HUES6 (cell line): Measurements from ENCODE around the gene ITGB4.

Experiments used
- H3K27ac ChIP-seq: 2 replicates; pipeline ENCODE4 v1.7.0; 2013; ENCODE audit warnings: low read depth, mild to moderate bottlenecking, low read length, inconsistent platforms
- H3K27me3 ChIP-seq: 2 replicates; pipeline ENCODE4 v1.6.1; 2013; ENCODE audit warnings: low read length; ENCODE audit not compliant: control insufficient read depth, insufficient read depth
- H3K36me3 ChIP-seq: 2 replicates; pipeline ENCODE4 v1.6.1; 2013; ENCODE audit warnings: low read length; ENCODE audit not compliant: control insufficient read depth, insufficient read depth
- H3K4me1 ChIP-seq: 2 replicates; pipeline ENCODE4 v1.6.1; 2013; ENCODE audit warnings: low read length; ENCODE audit not compliant: control insufficient read depth, insufficient read depth
- H3K4me3 ChIP-seq: 2 replicates; pipeline ENCODE4 v1.5.1; 2013; ENCODE audit warnings: low read depth, low read length
- H3K9ac ChIP-seq: one replicate; pipeline ENCODE4 v1.6.1; 2013; ENCODE audit warnings: mild to moderate bottlenecking, low read length
- H3K9me3 ChIP-seq: 2 replicates; pipeline ENCODE4 v1.6.1; 2013; ENCODE audit warnings: low read depth, low read length; ENCODE audit not compliant: control insufficient read depth, insufficient read depth

The ITGB4 gene

GRCh38 chr17:75722542-75723095 lies 1.4 kb downstream of the ITGB4 start:
- Histone ChIP-seq H3K9ac (no peak overlapping the region), H3K27me3 (peaks cover 39% of the 10 kb centered on the region), H3K36me3 (no peaks in the 10 kb centered on the region), H3K4me3 (no peak overlapping the region), H3K27ac (no peak overlapping the region), H3K9me3 (no peaks in the 10 kb centered on the region), H3K4me1 (0 out of 2 replicates have a peak, but pooled peaks cover 6% of the 10 kb centered on the region)

DNA sequence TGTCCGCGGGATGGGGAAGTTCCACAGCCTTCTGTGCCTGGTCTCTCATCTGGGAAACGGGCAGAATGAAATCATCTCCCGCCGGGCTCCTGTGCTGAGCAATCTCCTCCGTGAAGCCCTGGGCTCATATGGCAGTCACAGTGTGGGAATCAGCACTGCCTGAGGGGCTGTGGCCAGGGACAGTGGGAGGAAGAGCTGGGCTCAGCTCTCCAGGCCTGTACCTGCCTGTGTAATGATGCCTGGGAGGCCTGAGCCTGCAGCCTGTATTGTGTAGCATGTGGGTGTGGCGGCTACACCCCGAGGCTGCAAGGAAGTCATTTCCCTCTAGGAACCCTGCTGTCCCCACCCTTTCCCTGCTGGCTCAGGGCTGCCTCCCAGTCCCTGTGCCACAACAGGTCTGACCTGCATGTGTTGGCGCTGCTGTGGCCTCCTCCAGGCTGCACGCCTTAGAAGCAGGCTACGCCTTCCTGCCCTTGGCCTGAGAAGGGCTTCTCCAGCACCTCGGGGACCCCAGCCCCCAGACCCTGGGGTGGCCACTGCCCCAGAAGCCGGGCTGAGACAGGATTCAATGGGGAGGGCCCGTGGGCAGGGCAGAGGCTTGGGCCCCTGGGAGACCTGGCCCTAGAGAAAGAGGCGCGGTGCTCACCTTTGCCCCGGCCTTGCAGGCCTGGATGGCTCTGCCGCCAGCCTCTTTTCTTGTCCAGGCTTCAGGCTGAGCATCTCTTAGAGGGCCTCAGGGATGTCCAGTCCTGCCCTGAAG lies 2.1 kb downstream of the ITGB4 start:
- Histone ChIP-seq H3K9ac (no peak overlapping the region), H3K27me3 (peaks cover 39% of the 10 kb centered on the region), H3K4me3 (no peak overlapping the region), H3K27ac (no peak overlapping the region), H3K36me3 (no peaks in the 10 kb centered on the region), H3K4me1 (0 out of 2 replicates have a peak, but pooled peaks cover 6% of the 10 kb centered on the region), H3K9me3 (no peaks in the 10 kb centered on the region)

- Histone ChIP-seq H3K27ac (no peak overlapping the region), H3K9ac (no peak overlapping the region), H3K27me3 (peaks cover 30% of the 10 kb centered on the region)
These were observed 3.1 kb downstream of the ITGB4 start for GRCh38 chr17:75724016-75725003.

GRCh38 chr17:75725504-75725903 lies 4.2 kb downstream of the ITGB4 start:
- Histone ChIP-seq H3K4me3 (no peak overlapping the region), H3K27me3 (peaks cover 18% of the 10 kb centered on the region), H3K9me3 (no peaks in the 10 kb centered on the region), H3K4me1 (0 out of 2 replicates have a peak, but pooled peaks cover 6% of the 10 kb centered on the region), H3K36me3 (no peaks in the 10 kb centered on the region), H3K9ac (no peak overlapping the region), H3K27ac (no peak overlapping the region)

More at GRCh38 chr17:75724016-75725003, 3.1 kb downstream of the ITGB4 start:
- no peaks in the 10 kb centered on the region for H3K36me3 ChIP-seq
- no peak overlapping the region for H3K4me3 ChIP-seq
- H3K4me1 ChIP-seq, result 0 out of 2 replicates have a peak, but pooled peaks cover 6% of the 10 kb centered on the region
- H3K9me3 ChIP-seq, result no peaks in the 10 kb centered on the region

- Histone ChIP-seq H3K27me3 (peaks cover under 1% of the 10 kb centered on the region; the same call in 1 of the 2 replicates), H3K9ac (no peak overlapping the region), H3K27ac (no peak overlapping the region), H3K9me3 (no peaks in the 10 kb centered on the region), H3K36me3 (no peaks in the 10 kb centered on the region), H3K4me1 (0 out of 2 replicates have a peak, but pooled peaks cover 6% of the 10 kb centered on the region), H3K4me3 (no peak overlapping the region)
These were observed 6.1 kb downstream of the ITGB4 start for GRCh38 chr17:75727391-75727790.

GRCh38 chr17:75729351-75729750 lies 8.1 kb downstream of the ITGB4 start:
- Histone ChIP-seq H3K36me3 (no peaks in the 10 kb centered on the region), H3K27ac (no peak overlapping the region), H3K9me3 (no peaks in the 10 kb centered on the region), H3K4me3 (no peak overlapping the region), H3K9ac (no peak overlapping the region), H3K27me3 (no peaks in the 10 kb centered on the region), H3K4me1 (no peaks in the 10 kb centered on the region)

DNA sequence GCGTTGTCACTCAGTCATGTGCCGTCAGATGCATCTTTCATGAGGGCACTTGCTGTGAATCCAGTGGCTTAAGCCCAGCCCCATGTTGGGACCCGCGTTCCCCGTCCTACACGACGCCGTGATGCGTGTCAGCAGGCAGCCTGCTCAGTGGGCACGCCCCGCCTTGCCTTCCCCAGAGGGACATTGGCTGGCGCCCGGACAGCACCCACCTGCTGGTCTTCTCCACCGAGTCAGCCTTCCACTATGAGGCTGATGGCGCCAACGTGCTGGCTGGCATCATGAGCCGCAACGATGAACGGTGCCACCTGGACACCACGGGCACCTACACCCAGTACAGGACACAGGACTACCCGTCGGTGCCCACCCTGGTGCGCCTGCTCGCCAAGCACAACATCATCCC lies 8.8 kb downstream of the ITGB4 start:
- no peak overlapping the region for H3K27ac ChIP-seq
- H3K4me1 ChIP-seq, result no peaks in the 10 kb centered on the region
- H3K9me3 ChIP-seq, result no peaks in the 10 kb centered on the region
- no peaks in the 10 kb centered on the region for H3K27me3 ChIP-seq
- no peak overlapping the region for H3K4me3 ChIP-seq
- H3K36me3 ChIP-seq, result no peaks in the 10 kb centered on the region
- H3K9ac ChIP-seq, result no peak overlapping the region

DNA sequence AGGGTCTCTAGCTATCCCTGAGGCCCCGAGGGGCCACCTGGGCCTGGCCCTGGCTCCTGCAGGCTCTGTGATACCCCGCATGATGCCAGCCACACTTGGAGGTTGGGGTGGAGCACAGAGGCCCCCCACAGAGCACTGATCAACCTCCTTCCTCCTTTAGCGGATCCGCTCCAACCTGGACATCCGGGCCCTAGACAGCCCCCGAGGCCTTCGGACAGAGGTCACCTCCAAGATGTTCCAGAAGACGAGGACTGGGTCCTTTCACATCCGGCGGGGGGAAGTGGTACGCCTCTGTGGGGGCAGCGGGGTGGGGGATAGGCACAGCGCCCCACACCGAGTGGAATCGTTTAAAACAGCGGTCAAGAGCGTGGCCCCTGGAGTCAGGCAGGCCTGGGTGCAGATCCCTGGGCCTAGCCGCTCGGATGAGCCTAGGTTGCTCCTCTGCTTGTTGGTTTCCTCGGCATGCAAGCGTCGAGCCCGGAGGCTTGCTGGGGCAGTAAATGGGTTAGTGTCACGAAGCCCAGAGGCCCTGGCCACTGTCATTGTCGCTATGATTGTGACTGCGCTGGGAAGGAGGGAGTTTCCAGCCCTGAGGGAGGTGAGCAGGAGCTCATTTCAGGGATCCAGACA lies 9.9 kb downstream of the ITGB4 start:
- Histone ChIP-seq H3K27me3 (no peaks in the 10 kb centered on the region; the same call in 1 of the 2 replicates), H3K4me3 (no peak overlapping the region), H3K9ac (no peak overlapping the region), H3K36me3 (no peaks in the 10 kb centered on the region), H3K9me3 (no peaks in the 10 kb centered on the region), H3K27ac (no peak overlapping the region), H3K4me1 (no peaks in the 10 kb centered on the region)

DNA sequence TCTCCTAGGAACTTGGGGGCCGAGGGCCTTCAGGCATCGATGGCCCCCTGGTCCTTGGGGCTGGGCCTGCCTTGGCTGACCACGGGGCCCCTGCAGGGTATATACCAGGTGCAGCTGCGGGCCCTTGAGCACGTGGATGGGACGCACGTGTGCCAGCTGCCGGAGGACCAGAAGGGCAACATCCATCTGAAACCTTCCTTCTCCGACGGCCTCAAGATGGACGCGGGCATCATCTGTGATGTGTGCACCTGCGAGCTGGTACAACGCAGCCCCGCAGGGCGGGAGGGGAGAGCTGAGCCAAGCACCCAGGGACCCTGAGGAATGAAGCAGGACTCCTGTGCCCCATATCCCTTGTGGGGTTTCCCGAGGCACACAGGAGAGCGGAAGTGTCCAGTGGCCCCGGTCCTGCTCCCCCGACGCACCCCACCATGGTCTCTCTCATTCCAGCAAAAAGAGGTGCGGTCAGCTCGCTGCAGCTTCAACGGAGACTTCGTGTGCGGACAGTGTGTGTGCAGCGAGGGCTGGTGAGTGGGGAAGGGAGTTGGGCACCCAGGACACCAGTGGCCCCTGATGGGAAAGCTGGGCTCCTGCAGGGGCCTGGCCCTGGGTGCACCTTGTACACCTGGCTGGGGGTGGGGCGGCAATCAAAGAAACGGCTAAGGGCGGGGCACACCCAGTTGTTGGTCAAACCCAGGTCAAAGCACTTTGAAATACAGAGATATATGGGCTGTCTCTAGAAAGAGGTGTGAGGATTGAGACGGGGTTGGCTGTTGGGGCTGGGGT lies 10.6 kb downstream of the ITGB4 start:
- H3K27me3 ChIP-seq, result no peaks in the 10 kb centered on the region; the same call in 1 of the 2 replicates
- no peaks in the 10 kb centered on the region for H3K36me3 ChIP-seq
- no peak overlapping the region for H3K9ac ChIP-seq
- H3K4me1 ChIP-seq, result no peaks in the 10 kb centered on the region
- no peaks in the 10 kb centered on the region for H3K9me3 ChIP-seq
- no peak overlapping the region for H3K4me3 ChIP-seq
- no peak overlapping the region for H3K27ac ChIP-seq

DNA sequence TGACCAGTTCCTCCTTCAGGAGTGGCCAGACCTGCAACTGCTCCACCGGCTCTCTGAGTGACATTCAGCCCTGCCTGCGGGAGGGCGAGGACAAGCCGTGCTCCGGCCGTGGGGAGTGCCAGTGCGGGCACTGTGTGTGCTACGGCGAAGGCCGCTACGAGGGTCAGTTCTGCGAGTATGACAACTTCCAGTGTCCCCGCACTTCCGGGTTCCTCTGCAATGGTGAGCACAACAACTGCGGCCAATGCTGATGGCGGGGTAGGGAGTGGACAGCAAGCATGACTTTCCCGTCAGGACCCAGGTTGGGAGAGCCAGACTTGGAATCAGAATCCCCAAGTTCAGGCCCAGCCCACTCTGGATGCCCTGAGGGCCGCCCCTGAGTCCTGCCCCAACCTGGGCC lies 12.2 kb downstream of the ITGB4 start:
- no peak overlapping the region for H3K9ac ChIP-seq
- no peak overlapping the region for H3K27ac ChIP-seq
- H3K9me3 ChIP-seq, result no peaks in the 10 kb centered on the region
- H3K36me3 ChIP-seq, result no peaks in the 10 kb centered on the region
- no peaks in the 10 kb centered on the region for H3K4me1 ChIP-seq
- H3K27me3 ChIP-seq, result no peaks in the 10 kb centered on the region; the same call in 1 of the 2 replicates
- H3K4me3 ChIP-seq, result no peak overlapping the region
